ENCODE data around the gene ANKRD33B. TPM values are rescaled to one million over a fixed set of nuclear protein-coding genes. Genes with fewer than 3 reads are reported as not detected.

ANKRD33B gene
- total and polyA plus RNA-seq, 9 of the 15 experiments (the other 6 are each of a cell fraction or from before 2014, with no cell fraction given): 0.10 to 1.7 (median 0.40) TPM

- TF ChIP-seq ZBTB33 (CRISPR knock-in tag; IDR thresholded peaks at IDR 0.05) (peak; percentile 59; the same call in 1 of the 2 replicates), ETV1 (tag; conservative IDR thresholded peaks at IDR 0.05; ENCODE audit: low read depth) (peak; percentile 88), ZNF75A (CRISPR knock-in tag; IDR thresholded peaks at IDR 0.05) (peak; percentile 62; the same call in 1 of the 2 replicates), NCOA2 (IDR thresholded peaks at IDR 0.05; ENCODE audit: partially characterized antibody in 2 of 2) (peak; percentile 72 to 74), TCF3 (CRISPR knock-in tag; IDR thresholded peaks at IDR 0.05) (peak; percentile 99), SIN3B (IDR thresholded peaks at IDR 0.05; ENCODE audit: low read depth) (no peak), KAT2B (IDR thresholded peaks at IDR 0.05; ENCODE audit: low read depth, low read length) (no peak), KLF6 (CRISPR knock-in tag; IDR thresholded peaks at IDR 0.05; ENCODE audit: borderline replicate concordance) (0 out of 2 replicates have a peak, but pooled peaks have one; percentile 31), ZNF830 (CRISPR knock-in tag; IDR thresholded peaks at IDR 0.05) (no peak), LCOR (CRISPR knock-in tag; IDR thresholded peaks at IDR 0.05) (peak; percentile 99), DDX20 (tag; IDR thresholded peaks at IDR 0.05; ENCODE audit: low read depth) (0 out of 2 replicates have a peak, but pooled peaks have one; percentile 40), ZNF24 (IDR thresholded peaks at IDR 0.05) (peak; percentile 83), PTTG1 (tag; IDR thresholded peaks at IDR 0.05; ENCODE audit: low read depth) (no peak), ERF (CRISPR knock-in tag; IDR thresholded peaks at IDR 0.05) (0 out of 2 replicates have a peak, but pooled peaks have one; percentile 65), SAFB (IDR thresholded peaks at IDR 0.05; ENCODE audit: borderline replicate concordance, low read depth, low read length) (no peak), NR2C1 (IDR thresholded peaks at IDR 0.05) (peak; percentile 38; the same call in 1 of the 2 replicates), NR2C1 (tag; IDR thresholded peaks at IDR 0.05) (peak; percentile 73), ZNF184 (CRISPR knock-in tag; IDR thresholded peaks at IDR 0.05) (no peak)
- TF ChIP-seq, protein P1, sequence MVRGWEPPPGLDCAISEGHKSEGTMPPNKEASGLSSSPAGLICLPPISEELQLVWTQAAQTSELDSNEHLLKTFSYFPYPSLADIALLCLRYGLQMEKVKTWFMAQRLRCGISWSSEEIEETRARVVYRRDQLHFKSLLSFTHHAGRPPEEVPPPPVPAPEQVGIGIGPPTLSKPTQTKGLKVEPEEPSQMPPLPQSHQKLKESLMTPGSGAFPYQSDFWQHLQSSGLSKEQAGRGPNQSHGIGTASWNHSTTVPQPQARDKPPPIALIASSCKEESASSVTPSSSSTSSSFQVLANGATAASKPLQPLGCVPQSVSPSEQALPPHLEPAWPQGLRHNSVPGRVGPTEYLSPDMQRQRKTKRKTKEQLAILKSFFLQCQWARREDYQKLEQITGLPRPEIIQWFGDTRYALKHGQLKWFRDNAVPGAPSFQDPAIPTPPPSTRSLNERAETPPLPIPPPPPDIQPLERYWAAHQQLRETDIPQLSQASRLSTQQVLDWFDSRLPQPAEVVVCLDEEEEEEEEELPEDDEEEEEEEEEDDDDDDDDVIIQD (CRISPR knock-in tag; IDR thresholded peaks at IDR 0.05): no peak
- TF ChIP-seq, protein P2, sequence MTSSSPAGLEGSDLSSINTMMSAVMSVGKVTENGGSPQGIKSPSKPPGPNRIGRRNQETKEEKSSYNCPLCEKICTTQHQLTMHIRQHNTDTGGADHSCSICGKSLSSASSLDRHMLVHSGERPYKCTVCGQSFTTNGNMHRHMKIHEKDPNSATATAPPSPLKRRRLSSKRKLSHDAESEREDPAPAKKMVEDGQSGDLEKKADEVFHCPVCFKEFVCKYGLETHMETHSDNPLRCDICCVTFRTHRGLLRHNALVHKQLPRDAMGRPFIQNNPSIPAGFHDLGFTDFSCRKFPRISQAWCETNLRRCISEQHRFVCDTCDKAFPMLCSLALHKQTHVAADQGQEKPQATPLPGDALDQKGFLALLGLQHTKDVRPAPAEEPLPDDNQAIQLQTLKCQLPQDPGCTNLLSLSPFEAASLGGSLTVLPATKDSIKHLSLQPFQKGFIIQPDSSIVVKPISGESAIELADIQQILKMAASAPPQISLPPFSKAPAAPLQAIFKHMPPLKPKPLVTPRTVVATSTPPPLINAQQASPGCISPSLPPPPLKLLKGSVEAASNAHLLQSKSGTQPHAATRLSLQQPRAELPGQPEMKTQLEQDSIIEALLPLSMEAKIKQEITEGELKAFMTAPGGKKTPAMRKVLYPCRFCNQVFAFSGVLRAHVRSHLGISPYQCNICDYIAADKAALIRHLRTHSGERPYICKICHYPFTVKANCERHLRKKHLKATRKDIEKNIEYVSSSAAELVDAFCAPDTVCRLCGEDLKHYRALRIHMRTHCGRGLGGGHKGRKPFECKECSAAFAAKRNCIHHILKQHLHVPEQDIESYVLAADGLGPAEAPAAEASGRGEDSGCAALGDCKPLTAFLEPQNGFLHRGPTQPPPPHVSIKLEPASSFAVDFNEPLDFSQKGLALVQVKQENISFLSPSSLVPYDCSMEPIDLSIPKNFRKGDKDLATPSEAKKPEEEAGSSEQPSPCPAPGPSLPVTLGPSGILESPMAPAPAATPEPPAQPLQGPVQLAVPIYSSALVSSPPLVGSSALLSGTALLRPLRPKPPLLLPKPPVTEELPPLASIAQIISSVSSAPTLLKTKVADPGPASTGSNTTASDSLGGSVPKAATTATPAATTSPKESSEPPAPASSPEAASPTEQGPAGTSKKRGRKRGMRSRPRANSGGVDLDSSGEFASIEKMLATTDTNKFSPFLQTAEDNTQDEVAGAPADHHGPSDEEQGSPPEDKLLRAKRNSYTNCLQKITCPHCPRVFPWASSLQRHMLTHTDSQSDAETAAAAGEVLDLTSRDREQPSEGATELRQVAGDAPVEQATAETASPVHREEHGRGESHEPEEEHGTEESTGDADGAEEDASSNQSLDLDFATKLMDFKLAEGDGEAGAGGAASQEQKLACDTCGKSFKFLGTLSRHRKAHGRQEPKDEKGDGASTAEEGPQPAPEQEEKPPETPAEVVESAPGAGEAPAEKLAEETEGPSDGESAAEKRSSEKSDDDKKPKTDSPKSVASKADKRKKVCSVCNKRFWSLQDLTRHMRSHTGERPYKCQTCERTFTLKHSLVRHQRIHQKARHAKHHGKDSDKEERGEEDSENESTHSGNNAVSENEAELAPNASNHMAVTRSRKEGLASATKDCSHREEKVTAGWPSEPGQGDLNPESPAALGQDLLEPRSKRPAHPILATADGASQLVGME (CRISPR knock-in tag; IDR thresholded peaks at IDR 0.05): no peak; the same call in 1 of the 2 replicates
These were observed 25.0 kb downstream of the ANKRD33B start (continued) for GRCh38 chr5:10588779-10589447.

Data from K562 (cell line).